22Rv1 (cell line): ENCODE data around the gene FGGY.

ENCODE experiments used
- CTCF ChIP-seq: fragments of 450-650 bp; IDR thresholded peaks from 2 replicates; pipeline ENCODE4 v1.5.1; 2017; ENCODE audit warnings: mild to moderate bottlenecking
- ZFX ChIP-seq: fragments of 450-650 bp; IDR thresholded peaks from 2 replicates; pipeline ENCODE4 v1.6.1; 2017; ENCODE audit warnings: antibody characterized with exemption, borderline replicate concordance

GRCh38 chr1:59349101-59349500 is 52.2 kb downstream of the FGGY start:
- no peak for TF ChIP-seq CTCF
- no peak for TF ChIP-seq ZFX
